ENCODE data around the gene ESYT1.
A peak's percentile ranks its signal among the peaks of the same experiment; 100 is the strongest.
"Not testable (repeated sequence)": the region's sequence is repeated elsewhere in the genome, so short reads cannot be mapped to it uniquely, and the experiment has no call there.

The ESYT1 gene

DNA sequence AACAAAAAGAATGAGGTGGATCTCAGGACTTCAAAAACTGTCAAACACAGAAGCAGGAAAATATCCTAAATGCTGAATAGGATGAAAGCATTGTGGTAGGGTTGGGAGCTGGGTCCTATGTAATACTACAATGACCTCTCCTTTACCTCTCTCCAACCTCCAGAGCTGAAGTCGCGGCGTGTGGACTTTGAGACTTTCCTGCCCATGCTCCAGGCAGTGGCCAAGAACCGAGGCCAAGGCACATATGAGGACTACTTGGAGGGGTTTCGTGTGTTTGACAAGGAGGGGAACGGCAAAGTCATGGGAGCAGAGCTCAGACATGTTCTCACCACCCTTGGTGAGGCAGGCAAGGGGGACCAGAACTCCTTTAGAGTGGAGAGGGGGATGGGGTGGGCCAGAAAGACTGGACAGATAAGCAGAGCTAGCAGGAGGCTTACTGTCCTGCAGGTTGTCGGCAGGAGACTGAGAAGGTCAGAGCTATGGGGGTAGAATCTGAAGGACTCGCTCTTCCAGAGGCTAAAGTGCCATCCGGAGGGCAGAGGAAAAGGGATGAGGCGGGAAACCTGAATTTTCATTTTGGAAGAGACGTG lies 27.3 kb downstream of the ESYT1 start:
- DNase-seq (ENCODE audit: low read depth): no peak

DNA sequence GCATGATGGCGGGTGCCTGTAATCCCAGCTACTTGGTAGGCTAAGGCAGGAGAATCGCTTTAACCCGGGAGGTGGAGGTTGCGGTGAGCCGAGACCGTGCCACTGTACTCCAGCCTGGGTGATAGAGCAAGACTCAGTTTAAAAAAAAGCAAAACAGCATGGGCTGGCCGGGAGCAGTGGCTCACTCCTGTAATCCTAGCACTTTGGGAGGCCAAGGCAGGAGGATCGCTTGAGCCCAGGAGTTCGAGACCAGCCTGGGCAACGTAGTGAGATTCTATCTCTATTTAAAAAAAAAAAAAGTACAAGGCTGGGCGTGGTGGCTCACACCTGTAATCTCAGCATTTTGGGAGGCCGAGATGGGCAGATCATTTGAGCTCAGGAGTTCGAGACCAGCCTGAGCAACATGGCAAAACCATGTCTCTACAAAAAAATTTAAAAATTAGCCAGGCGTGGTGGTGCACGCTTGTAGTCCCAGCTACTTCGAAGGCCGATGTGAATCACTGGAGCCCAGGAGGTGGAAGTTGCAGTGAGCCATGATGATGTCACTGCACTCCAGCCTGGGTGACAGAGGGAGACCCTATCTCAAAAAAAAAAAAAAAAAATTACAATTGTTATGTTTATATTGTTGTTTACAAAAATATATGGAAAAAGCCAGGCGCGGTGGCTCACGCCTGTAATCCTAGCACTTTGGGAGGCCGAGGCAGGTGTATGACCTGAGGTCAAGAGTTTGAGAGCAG lies 28.6 kb downstream of the ESYT1 start:
- DNase-seq (ENCODE audit: low read depth): not testable (repeated sequence)

DNA sequence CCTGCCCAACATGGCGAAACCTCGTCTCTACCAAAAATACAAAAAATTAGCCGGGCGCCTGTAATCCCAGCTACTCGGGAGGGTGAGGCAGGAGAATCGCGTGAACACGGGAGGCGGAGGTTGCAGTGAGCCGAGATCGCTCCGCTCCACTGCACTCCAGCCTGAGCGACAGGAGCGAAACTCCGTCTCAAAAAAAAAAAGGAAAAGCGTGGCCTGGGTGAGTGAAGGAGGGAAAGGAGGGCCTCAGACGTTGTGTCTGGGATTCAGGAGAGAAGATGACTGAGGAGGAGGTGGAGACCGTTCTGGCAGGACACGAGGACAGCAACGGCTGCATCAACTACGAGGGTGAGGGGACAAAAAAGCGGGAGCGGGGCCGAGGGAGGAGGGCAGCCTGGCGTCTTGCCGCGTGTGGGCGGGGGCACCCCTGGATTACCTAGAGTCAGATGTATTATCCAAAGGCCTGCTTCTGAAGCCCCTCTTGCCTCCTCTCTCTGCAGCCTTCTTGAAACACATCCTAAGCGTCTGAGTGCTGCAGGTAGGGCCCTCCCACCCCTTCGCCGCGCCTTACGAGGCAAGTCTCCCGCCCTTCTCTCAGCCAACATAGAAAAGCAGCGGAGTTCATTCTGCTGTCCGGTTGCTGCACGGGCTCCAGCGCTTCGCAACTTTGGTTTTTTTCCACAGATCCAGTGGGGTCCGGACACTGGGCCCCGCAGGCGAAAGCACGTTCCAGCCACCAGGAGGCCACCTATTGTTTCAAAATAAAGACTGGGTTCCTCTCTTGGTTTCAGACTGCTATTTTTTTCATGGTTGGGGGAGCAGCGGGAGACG lies 29.3 kb downstream of the ESYT1 start:
- DNase-seq (ENCODE audit: low read depth): peak; percentile 32

DNA sequence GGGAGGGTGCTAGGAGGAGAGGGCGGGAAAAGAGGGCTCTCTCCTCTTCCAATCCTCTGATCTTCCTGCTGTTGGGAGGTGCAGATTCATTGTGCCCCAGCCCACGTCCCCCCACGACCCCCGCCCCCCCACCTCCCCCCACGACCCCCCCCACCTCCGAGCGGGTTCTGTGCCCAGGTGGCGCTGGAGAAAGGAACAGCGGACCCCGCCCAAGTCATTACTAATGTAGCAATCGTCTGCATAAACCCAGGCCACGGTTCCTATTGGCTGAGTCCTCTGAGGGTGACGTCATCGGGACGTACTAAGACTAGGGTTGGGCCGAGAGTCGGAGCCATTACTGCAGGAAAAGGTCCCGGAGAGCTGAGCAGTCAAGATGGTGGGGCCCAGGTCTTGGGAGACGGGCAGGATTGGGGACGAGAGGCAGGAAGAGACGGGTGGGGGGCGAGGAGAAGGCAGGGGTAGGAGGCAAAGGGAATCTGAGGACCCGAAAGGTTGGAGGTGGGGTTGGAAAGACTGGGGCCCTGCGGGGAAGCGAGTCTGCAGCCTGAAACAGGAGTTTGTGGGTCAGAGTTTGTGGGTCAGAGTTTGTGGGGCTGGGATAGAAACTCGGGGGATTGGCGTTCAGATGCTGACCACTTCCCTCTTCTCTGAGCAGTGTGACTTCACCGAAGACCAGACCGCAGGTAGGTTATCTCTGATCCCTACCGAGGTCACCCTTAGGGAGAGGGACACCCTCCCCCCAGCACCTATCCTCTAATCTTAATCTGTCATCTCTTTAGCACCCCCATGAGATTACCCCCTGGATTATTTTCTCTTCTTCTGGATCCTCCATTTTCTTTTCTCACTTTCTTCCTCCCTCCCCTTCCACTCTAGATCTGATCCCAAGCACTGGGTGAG lies 30.2 kb downstream of the ESYT1 start, which contains the start of gene MYL6:
MYL6 (plus strand) TSS at position 331 of the 897 bp plus-strand sequence; CDS start at position 374, 43 bp downstream.
- peak; percentile 88 for DNase-seq (ENCODE audit: low read depth)

DNA sequence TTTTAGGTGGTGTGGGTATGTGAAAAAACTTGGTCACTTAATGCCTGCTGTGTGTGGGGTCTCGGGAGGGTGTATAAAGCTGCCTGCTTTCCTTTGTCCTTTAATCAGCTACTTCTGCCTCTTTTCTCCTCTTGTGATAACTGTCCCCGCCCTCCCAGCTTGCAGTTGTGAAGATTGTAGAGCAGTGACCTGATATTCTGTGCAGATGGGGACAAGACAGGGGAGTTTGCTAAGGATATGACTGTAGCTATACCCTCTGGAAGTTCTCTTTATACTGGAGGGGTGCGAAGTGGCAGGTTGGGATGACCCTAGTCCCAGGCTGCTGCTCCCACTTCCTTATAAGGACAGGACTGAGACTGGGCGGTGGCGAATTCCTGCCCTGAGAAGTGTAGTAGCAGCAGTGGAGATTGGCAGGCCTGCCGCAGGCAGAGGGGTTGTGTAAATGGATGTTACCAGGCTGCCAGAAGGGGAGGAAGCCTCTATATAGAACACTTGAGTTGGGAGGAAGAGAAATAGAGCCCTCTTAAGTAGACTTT lies 30.9 kb downstream of the ESYT1 start:
- DNase-seq (ENCODE audit: low read depth): no peak

DNA sequence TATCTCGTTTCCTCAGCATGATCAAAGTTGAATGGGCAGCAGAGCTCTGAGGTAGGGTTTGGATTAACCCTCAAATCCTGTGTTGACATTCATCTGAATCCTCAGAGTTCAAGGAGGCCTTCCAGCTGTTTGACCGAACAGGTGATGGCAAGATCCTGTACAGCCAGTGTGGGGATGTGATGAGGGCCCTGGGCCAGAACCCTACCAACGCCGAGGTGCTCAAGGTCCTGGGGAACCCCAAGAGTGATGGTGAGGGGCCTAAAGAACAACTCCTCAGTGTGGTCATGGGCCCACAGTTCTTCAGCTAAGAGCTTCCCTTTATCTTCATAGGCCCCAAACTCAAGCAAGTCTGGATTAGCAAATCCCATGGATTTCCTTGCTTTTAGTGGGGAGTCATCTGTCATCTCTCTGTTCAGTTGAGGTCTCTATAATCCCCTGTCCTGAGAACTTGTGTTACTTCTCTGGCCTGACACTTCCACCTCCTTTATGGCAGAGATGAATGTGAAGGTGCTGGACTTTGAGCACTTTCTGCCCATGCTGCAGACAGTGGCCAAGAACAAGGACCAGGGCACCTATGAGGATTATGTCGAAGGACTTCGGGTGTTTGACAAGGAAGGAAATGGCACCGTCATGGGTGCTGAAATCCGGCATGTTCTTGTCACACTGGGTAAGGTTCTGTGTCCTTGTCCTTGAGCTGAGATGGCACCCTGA lies 31.6 kb downstream of the ESYT1 start:
- DNase-seq (ENCODE audit: low read depth): no peak

DNA sequence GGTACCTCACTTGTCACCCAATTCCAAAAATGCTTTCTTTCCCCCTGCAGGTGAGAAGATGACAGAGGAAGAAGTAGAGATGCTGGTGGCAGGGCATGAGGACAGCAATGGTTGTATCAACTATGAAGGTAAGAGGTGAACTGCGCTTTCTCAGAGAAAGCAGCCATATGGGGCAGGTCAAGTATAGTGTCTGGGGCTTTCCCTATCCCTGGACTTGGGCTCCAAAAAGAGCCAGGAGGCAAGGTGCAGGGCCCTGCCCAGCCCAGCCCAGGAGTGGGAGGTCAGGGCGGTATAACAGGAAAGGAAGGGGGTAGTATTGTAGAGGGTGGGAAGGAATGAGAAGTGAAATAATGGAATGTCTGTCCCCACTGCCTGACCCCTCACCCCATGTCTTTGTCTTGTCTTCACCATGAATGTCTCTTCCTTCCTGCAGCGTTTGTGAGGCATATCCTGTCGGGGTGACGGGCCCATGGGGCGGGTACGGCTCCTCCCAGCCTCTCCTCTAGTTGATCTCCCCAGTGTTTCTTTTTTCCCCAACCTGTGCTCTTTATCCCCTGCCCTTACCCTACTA lies 32.2 kb downstream of the ESYT1 start:
- peak; percentile 43 for DNase-seq (ENCODE audit: low read depth)

DNA sequence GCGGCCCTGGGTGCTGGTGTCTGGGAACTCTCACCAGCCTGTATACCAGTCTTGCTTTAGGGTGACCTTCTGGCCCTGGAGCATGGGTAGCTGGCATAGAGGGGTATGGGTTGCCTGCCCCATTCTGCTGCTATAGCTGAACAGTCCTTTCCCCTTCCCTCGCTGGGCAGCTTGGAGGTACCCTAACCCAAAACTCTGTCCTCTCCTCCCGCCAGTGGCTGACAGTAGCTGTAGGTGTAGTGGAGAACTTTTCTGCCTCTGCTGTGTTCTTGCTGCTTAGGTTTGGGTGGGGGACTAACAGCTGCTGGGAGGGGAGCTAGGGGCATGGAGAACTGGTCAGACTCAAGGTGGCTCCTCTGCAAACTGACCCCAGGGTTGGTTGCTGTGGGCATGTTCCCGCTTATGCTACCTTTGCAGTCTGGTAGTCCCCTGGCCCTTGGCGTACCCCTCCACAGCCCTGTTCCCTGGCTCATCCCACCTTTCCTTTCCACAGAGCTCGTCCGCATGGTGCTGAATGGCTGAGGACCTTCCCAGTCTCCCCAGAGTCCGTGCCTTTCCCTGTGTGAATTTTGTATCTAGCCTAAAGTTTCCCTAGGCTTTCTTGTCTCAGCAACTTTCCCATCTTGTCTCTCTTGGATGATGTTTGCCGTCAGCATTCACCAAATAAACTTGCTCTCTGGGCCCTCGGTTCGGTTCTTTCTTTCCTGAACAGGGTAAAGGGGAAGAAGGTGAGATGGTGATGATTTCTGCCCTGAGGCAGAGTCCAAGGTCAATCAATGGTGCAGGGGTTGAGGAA lies 33.0 kb downstream of the ESYT1 start:
- no peak for DNase-seq (ENCODE audit: low read depth)

DNA sequence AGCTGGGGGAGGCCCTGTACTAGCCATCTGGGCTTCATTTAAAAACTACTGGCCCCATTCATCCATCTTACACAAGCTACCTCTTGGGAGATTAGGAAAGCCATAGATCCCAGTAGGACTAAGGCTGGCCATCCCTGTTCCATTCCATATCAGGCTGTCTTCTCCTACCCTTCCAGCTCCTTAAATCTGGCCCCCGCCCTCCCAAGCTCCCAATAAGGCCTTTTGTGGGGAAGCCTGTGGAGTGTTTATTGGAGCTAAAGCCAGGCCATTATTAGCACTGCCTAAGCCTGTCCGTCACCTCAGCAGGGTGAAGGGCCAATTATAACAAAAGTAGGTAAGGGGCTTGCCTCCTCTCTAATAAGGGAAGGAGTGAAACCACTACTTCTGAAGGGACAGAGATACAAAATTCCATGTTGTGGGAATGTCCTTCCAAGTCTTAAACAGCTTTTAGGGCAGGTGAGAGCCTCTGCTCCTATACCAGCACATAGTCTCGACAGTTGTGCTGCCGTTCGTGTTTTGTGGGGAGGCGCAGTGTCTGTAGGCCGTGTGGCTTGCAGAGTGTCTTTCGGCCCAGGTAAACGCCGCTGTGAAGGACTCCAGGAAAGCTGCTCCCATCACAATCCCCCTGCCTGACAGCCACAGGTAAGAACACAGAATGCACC lies 33.8 kb downstream of the ESYT1 start:
- no peak for DNase-seq (ENCODE audit: low read depth)

DNA sequence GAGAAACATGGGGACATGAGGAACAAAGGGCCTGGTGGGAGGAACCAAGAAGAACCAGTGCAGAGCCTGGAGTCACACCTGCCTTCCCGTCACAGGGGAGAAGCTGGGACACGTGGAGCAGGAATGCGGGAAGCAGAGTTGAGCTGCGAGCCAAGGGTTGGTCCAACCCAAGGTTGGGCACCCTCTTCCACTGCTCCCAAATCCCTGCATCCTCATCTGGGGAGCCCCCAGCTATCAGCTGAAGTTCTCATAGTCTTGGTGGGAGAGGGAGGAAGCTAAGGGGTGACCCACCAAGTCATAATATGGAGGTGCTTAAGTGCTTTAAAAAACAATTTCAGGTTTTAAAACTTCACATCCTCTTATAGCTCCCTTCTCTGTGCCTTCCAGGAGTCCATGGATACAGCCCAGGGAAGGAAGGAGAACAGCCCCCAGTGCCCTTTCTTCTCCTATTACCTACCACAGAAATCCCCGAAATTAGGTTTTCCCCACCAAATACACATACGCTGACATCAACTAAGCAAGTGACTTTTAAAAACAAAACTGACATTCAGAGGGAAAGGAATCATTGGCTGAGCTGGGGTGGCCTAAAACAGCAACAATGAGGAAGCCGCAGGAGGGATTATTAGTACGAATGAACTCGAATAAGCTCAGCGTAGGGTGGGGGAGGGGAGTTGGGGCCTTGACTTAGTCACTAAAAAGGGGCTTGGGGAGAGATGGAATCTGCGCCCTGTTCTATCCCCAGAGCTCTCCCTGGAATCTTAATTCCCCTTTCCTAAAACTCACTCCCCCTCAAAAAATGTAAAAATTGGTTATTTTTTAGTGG lies 34.6 kb downstream of the ESYT1 start:
- no peak for DNase-seq (ENCODE audit: low read depth)

DNA sequence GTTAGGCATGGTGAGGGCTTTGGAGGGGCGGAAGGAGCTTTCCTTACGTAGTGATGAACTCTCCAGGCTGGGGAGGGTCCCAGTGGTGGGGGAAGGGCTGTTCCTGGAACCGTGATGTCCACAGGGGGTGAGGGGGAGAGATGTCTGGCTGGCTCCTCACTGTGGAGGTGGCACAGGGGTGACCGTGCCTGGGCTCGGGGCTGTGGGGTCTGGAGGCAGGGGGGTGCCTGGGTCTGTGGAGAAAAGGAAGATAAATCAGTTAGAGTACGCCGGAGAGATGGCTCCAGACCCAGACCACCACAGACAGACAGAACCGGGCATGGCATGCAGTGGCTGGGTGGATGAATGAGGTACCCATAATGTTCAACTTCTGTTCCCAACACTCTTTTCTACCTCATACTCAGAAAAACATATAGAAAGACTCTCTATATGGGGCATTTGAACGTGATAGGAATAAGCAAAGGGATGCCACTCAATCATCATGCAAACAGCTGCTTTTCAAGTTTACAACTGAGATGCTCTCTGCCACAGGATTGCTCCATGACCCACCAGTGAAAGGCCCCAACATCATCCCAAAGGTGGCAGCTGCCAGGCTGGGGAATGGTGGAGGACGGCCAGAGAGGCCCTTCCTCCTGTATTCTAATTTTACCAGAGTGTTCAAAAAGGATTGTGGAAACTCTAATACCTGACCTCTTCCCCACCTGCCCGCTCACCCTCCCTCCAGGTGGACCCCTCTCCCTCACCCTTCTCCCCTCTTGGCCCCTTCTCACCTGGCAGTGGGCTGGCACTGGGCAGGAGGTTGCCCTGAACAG lies 35.7 kb downstream of the ESYT1 start:
- DNase-seq (ENCODE audit: low read depth): no peak

DNA sequence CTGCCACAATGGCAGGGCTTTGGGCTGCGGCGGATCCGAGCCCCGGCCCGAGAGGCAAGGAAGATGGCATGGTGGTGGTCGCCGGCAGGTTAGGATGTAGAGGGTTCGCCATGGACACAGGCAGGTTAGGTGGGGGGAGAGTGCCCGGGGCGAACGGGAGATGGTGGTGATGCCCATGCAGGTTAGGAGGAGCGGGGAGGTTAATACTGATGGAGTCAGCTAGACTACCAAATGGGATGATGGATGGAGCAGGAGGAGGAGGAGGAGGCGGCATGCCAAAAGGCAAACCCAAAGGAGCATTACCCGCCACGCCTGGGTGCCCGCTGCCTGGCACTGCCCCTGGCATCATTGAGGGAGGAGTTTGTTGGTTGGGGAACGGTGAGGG lies 36.3 kb downstream of the ESYT1 start:
- no peak for DNase-seq (ENCODE audit: low read depth)

DNA sequence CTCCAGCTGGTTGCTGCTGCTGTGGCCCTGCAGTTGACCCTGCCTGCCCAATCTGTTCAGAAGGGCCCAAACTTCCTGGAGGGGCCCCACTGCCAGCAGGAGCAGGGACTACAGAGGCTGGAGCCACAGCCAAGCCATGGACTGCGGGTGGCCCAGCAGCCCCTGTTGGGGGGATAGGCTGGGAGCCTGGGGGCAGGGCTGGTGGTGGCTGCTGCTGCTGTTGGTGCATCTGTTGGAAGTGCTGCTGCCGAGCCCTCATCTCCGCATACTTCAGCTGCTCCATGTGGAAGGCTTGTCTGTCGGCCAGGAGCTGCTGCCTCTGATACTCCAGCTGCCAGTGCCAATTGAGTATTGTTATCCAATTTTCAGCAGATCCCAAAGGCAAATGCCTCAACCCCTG lies 37.3 kb downstream of the ESYT1 start:
- DNase-seq (ENCODE audit: low read depth): no peak

DNA sequence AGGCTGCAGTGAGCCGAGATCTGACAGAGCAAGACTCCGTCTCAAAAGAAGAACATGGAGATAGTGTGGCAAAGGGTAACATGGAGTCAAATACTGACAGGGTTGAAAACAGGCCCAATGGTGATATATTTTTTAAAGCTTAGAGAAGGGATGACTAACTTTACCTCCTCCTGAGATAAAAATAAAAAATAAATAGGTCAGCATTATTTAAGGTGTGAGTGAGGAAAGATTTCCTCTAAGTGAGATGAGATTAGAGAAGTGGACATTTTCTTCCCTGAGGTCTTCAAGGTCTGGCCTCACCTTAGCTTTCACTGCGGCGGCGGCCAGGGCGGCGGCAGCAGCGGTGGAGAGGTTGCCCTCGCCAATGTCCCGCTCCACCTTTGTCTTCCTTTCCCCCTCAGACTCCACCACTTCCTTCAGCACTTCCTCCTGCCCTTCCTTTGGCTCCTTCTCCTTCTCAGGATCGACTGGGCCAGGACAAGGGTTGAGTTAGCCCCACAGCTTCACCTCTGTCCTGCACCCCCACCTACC lies 41.2 kb downstream of the ESYT1 start:
- DNase-seq (ENCODE audit: low read depth): no peak

DNA sequence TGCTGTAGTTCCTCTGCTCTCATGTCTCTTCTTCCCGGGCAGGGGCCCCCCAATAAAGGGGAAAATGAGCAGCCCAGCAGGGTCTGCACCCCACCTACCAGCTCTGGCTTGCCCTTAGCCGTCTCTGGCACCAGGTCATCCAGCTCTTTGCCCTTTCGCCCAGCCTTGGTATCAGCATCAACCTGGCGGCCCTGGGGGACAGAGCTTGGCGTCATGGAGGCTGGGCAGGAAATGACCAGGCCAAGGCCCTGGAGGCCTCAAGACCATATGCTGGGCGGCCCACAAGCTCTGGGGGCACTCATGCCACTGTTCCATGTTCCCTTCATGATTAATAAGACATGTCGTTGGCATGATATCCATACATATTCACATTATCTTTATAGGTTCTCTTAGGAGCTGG lies 44.8 kb downstream of the ESYT1 start:
- DNase-seq (ENCODE audit: low read depth): no peak

DNA sequence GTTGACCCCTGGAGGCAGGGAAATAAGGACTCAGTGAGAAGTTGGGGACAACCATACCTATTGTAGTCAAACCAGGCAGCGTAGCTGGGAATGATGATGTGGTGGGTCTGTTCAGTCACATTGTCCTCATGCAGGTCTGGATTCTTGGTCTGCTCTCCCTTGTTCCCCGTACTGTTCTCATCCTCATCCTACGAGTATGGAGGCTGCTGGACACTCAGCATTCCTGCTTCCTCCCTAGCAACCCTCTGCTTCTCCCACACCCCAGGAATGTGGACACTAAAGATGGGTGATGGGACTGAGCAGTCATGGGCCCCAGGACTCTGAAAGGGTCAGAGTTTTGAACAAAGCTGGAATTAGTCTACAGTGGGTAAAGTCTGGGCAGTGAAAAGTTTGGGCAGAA lies 50.3 kb downstream of the ESYT1 start:
- no peak for DNase-seq (ENCODE audit: low read depth)

DNA sequence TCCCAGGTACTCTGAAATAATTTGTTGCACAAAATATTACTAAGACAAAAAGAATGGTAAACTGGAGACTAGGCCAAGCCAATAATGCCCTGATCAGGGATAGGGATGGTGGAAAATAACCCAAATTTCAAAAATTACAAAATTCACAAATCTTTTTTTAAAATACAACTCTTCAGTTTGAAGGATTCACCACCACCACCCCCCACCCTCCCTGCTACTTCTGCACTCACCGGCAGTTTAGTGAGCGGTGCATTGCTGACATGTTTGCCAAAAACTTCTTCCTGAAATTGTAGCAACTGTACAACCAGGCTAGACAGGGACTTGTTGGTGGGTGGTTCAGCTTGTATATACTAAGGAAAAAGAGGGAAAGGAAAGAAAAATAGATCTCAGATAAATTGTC lies 58.9 kb downstream of the ESYT1 start:
- DNase-seq (ENCODE audit: low read depth): no peak
